Activated naive CD4-positive, alpha-beta T cell treated with anti-CD3 and anti-CD28 coated beads, Interleukin-2, amount 50 U/mL, for 16 hours (primary cell): Measurements from ENCODE around the gene PRAME.
"Not testable (repeated sequence)": the region's sequence is repeated elsewhere in the genome, so short reads cannot be mapped to it uniquely, and the experiment has no call there.

ENCODE experiments used
- DNase-seq: peaks from one replicate; pipeline ENCODE4 v3.0.0-alpha.2; 2020

Gene PRAME

GRCh38 chr22:22558972-22559603, at the start of gene PRAME:
TSS of gene PRAME (minus strand) at chr22:22559265. CDS start at chr22:22556832, 2,433 bp downstream.
- peak; percentile 73 for DNase-seq

- not testable (repeated sequence) for DNase-seq
Measured at GRCh38 chr22:22608022-22608421, 49.0 kb upstream of the PRAME start.

- DNase-seq: no peak
Measured at GRCh38 chr22:22605074-22605404, 46.0 kb upstream of the PRAME start.

- DNase-seq: no peak
Measured at GRCh38 chr22:22604326-22605073, 45.4 kb upstream of the PRAME start.

GRCh38 chr22:22603470-22603947, 44.4 kb upstream of the PRAME start:
- no peak for DNase-seq

GRCh38 chr22:22600531-22601261, 41.6 kb upstream of the PRAME start:
- no peak for DNase-seq

GRCh38 chr22:22599248-22599647, 40.2 kb upstream of the PRAME start:
- no peak for DNase-seq

GRCh38 chr22:22598144-22598543, 39.1 kb upstream of the PRAME start:
- DNase-seq: no peak

GRCh38 chr22:22595001-22595835, 36.2 kb upstream of the PRAME start:
- DNase-seq: no peak

- DNase-seq: peak; percentile 58
Measured at GRCh38 chr22:22593964-22594656, 35.0 kb upstream of the PRAME start.

- no peak for DNase-seq
Measured at GRCh38 chr22:22593250-22593649, 34.2 kb upstream of the PRAME start.

DNA sequence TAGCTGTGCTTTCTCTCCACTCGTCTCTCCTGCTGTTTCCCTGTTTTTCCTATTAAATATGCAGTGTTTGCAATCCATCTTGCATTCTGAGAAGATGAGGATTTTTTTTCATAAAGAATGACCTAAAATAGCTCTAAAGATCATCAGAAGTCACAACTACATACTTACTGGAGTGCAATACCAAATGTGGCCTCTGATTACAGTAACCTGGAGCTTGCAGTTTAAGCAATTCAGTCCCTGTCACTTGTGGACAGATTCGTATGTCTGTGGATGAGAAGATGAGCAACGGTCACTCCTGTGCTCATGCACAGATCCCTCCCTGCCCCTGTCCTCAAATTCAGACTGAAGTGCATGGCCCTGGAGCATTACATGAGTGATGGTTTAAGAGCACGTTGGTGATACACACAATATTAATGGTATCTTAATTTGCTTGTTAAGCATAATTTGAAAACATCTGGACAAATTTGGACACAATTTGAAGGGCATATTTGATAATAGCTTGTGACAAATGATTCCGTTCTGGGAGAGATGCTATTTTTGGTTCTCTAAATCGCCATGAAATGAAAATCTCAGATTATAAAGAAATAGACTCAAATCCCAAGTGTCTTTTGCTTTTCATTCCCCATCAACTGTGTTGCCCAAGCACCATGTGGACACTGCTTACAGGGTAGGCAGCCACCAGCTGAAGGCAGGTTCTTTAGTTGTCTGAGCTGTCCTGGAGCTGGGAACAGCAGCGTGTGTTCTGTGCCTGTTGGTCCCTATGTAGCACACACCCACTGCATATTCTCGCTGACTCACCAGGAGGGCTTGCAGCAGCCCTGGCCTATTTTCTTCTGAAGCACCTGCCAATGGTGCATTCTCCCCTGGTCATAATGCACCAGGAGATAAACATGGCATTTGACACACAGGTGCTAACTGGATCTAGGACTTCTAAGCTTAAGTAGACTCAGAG, 32.6 kb upstream of the PRAME start:
- no peak for DNase-seq

DNA sequence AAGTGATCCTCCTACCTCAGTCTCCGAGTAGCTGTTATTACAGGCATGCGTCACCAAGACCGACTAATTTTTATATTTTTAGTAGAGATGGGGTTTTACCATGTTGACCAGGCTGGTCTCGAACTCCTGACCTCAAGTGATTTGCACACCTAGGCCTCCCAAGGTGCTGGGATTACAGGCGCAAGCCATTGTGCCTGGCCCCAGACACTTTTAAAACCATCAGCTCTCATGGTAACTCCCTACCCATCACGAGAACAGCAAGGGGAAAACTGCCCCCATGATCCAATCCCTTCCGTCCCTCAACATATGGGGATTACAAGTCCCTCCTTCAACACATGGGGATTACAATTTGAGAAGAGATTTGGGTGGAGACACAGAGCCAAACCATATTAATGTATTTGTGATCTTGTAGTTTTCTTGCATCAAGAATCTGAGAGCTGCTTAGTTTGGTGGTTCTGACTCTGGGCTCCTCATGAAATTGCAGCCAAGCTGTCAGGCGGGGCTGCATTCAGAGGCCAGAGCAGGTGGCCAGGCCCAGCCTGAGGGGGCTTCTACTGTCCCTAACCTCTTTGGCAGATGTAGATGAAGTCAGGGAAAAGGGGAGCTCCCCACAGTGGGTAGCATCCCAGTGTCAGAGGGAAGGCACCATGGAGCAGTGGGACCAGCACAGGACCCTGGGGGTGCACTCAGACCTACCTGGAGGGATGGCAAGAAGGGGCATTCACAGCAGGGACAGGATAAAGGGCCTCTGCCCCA, 31.2 kb upstream of the PRAME start:
- DNase-seq: no peak

DNA sequence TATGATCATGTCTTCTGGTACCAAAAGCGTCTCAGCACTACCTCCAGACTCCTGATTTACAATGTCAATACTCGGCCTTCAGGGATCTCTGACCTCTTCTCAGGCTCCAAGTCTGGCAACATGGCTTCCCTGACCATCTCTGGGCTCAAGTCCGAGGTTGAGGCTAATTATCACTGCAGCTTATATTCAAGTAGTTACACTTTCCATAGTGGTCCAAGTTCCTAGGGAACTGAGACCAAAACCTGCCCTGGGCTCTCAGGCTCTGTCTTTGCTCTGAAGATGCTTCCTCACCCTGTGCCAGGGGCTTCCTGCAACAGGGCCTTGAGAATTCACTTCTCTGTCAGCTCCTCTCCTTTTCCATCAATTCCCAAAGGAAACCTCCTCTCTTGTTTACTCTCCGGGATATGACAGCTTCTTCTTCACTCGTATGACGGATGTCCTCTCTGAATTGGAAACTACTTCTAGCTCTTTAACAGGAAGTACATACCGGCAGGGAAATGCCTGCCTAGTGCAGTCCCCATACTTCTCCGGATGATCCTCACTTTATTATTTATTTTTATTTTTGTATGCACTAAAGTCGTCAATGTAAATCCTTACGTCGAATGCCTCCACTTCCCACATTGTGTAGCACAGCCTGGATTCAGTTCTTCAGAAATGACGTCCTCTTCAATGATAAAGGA, 29.6 kb upstream of the PRAME start:
- no peak for DNase-seq

GRCh38 chr22:22587577-22588188, 28.6 kb upstream of the PRAME start:
- DNase-seq: no peak

GRCh38 chr22:22584722-22585121, 25.7 kb upstream of the PRAME start:
- DNase-seq: no peak

DNA sequence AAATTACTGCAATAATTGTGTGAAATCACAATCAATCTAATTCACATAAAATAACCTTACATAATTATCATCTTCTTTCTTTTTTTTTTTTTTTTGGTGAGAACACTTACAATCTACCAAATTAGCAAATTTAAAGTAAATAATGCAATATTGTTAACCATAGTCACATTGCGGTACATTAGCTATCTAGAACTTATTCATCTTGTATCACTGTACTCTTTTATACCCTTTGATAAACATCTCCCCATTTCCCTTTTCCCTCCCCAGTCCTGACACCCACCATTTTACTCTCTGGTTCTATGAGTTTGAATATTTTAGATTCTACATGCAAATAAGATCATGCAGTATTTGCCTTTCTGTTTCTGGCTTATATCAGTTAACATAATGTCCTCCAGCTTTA, 24.0 kb upstream of the PRAME start:
- no peak for DNase-seq

DNA sequence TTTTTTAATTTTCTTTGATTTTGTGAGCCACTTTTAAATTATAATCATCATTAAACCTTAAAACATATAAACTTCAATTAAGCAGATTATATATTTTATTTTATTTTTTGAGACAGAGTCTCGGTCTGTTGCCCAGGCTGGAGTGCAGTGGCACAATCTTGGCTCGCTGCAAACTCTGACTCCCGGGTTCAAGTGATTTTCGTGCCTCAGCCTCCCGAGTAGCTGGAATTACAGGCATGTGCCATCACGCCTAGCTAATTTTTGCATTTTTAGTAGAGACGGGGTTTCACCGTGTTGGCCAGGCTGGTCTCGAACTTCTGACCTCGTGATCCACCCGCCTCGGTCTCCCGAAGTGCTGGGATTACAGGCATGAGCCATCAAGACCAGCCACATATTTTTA, 22.5 kb upstream of the PRAME start:
- not testable (repeated sequence) for DNase-seq
